GM23338 (cell line): ENCODE data around the gene NPLOC4. TPM values are rescaled to one million over a fixed set of nuclear protein-coding genes. Genes with fewer than 3 reads are reported as not detected.

Experiments
- ATAC-seq: fragments of 200-7000 bp; cut with Tn5 transposase; 3 replicates; pipeline ENCODE4 v1.9.1; 2020
- DNase-seq: peaks from one replicate; pipeline ENCODE4 v3.0.0-alpha.2; 2015; ENCODE audit warnings: low spot score
- H2AFZ ChIP-seq: fragments of 200-600 bp; sonication (generic); 2 replicates; pipeline ENCODE4 v1.8.0; 2016; ENCODE audit warnings: antibody characterized with exemption, mild to moderate bottlenecking, moderate library complexity
- H3F3A ChIP-seq: fragments of 200-600 bp; sonication (generic); replicated peaks from 2 replicates; pipeline ENCODE4 v1.8.0; 2017; ENCODE audit warnings: antibody characterized with exemption, mixed run types, low read depth
- H3K27ac ChIP-seq: fragments of 200-600 bp; sonication (generic); 2 replicates; pipeline ENCODE4 v1.6.1; 2016; ENCODE audit warnings: low read depth
- H3K27me3 ChIP-seq: fragments of 200-600 bp; sonication (generic); 2 replicates; pipeline ENCODE4 v1.8.0; 2016; ENCODE audit warnings: mild to moderate bottlenecking, mixed run types, moderate library complexity; ENCODE audit not compliant: insufficient read depth
- H3K36me3 ChIP-seq: fragments of 200-600 bp; sonication (generic); 2 replicates; pipeline ENCODE4 v1.8.0; 2016; ENCODE audit warnings: mild to moderate bottlenecking; ENCODE audit not compliant: insufficient read depth
- H3K4me1 ChIP-seq: fragments of 200-600 bp; sonication (generic); 2 replicates; pipeline ENCODE4 v1.8.0; 2016; ENCODE audit warnings: mild to moderate bottlenecking, moderate library complexity; ENCODE audit not compliant: insufficient read depth
- H3K4me2 ChIP-seq: fragments of 200-600 bp; sonication (generic); 2 replicates; pipeline ENCODE4 v1.7.1; 2017; ENCODE audit warnings: mixed run types
- H3K4me3 ChIP-seq: fragments of 200-600 bp; sonication (generic); 2 replicates; pipeline ENCODE4 v1.6.1; 2016; ENCODE audit warnings: mixed run types
- H3K79me2 ChIP-seq: fragments of 200-600 bp; sonication (generic); replicated peaks from 2 replicates; pipeline ENCODE4 v1.8.0; 2017; ENCODE audit warnings: mild to moderate bottlenecking; ENCODE audit not compliant: insufficient read depth
- H3K9me2 ChIP-seq: fragments of 200-600 bp; sonication (generic); 2 replicates; pipeline ENCODE4 v1.8.0; 2017; ENCODE audit not compliant: insufficient read depth
- H4K20me1 ChIP-seq: fragments of 200-600 bp; sonication (generic); replicated peaks from 2 replicates; pipeline ENCODE4 v1.8.0; 2017; ENCODE audit warnings: mild to moderate bottlenecking; ENCODE audit not compliant: insufficient read depth
- H3K27ac Mint-ChIP-seq: 2 replicates; pipeline ENCODE4 v1.8.0; 2020; ENCODE audit warnings: inconsistent platforms, mild to moderate bottlenecking, moderate library complexity, mixed read lengths
- H3K27me3 Mint-ChIP-seq: 3 replicates; pipeline ENCODE4 v1.8.0; 2022; ENCODE audit warnings: low read depth, mild to moderate bottlenecking, moderate library complexity, mixed read lengths, inconsistent platforms; ENCODE audit not compliant: insufficient read depth, poor library complexity
- H3K36me3 Mint-ChIP-seq: 3 replicates; pipeline ENCODE4 v1.8.0; 2021; ENCODE audit warnings: low read depth, mild to moderate bottlenecking, inconsistent platforms, moderate library complexity, mixed read lengths
- H3K4me1 Mint-ChIP-seq: 3 replicates; pipeline ENCODE4 v1.8.0; 2020; ENCODE audit warnings: mild to moderate bottlenecking, inconsistent platforms, mixed read lengths
- H3K4me3 Mint-ChIP-seq: 3 replicates; pipeline ENCODE4 v1.8.0; 2021; ENCODE audit warnings: moderate library complexity, mild to moderate bottlenecking, inconsistent platforms, mixed read lengths
- H3K9me3 Mint-ChIP-seq: 3 replicates; pipeline ENCODE4 v1.8.0; 2020; ENCODE audit warnings: moderate library complexity, mild to moderate bottlenecking, inconsistent platforms, mixed read lengths
- CTCF ChIP-seq, 2 experiments: fragments of 200-600 bp in 1 of 2; sonication (generic) in 1 of 2; conservative IDR thresholded peaks; 2 replicates each; pipeline versions ENCODE4 v1.5.1 to v1.6.1; 2016 to 2017; ENCODE audit warnings: antibody characterized with exemption in 2 of 2, low read depth in 2 of 2, mild to moderate bottlenecking in 2 of 2, moderate library complexity in 1 of 2
- ETS1 ChIP-seq: IDR thresholded peaks from 2 replicates; pipeline ENCODE4 v1.6.1; 2016; ENCODE audit warnings: antibody characterized with exemption
- EZH2phosphoT487 ChIP-seq: fragments of 200-600 bp; sonication (generic); IDR thresholded peaks from one replicate; pipeline ENCODE4 v1.8.1; 2018; ENCODE audit warnings: antibody characterized with exemption; ENCODE audit not compliant: unreplicated experiment
- JUNB ChIP-seq: IDR thresholded peaks from one replicate; pipeline ENCODE4 v1.6.1; 2016; ENCODE audit warnings: antibody characterized with exemption; ENCODE audit not compliant: unreplicated experiment
- NANOG ChIP-seq: IDR thresholded peaks from 2 replicates; pipeline ENCODE4 v1.6.1; 2016; ENCODE audit warnings: antibody characterized with exemption, borderline replicate concordance
- POLR2AphosphoS5 ChIP-seq: IDR thresholded peaks from 2 replicates; pipeline ENCODE4 v1.6.1; 2016; ENCODE audit warnings: antibody characterized with exemption, low read depth
- REST ChIP-seq: IDR thresholded peaks from one replicate; pipeline ENCODE4 v1.6.1; 2018; ENCODE audit warnings: antibody characterized with exemption; ENCODE audit not compliant: unreplicated experiment
- ZNF114 ChIP-seq: fragments of 250-450 bp; sonication (Bioruptor Pico); IDR thresholded peaks from 2 replicates; pipeline ENCODE4 v1.5.0; 2020; ENCODE audit warnings: mild to moderate bottlenecking, moderate library complexity
- polyA plus RNA-seq: library from polyadenylated mRNA; unstranded; fragments of >200 nt; fragmentation: Nextera tagmentation; extraction: Ambion mirVana; gene quantifications from 2 replicates; pipeline ENCODE4 v1.2.1, GENCODE V29; 2016
- total RNA-seq: library from RNA; depleted of rRNA; stranded (reverse); fragments of >200 nt; shearing (Covaris generic); gene quantifications from 2 replicates; pipeline ENCODE4 v1.2.3, GENCODE V29; 2014
- TF ChIP-seq, protein P1 (sequence below): fragments of 250-450 bp; sonication (Bioruptor Pico); IDR thresholded peaks from 2 replicates; pipeline ENCODE4 v1.5.0; 2020; ENCODE audit warnings: mild to moderate bottlenecking, moderate library complexity

NPLOC4 gene
- total and polyA plus RNA-seq, 2 experiments from 2014 or later: 24.1 to 79.1 TPM

- TF ChIP-seq, protein P1, sequence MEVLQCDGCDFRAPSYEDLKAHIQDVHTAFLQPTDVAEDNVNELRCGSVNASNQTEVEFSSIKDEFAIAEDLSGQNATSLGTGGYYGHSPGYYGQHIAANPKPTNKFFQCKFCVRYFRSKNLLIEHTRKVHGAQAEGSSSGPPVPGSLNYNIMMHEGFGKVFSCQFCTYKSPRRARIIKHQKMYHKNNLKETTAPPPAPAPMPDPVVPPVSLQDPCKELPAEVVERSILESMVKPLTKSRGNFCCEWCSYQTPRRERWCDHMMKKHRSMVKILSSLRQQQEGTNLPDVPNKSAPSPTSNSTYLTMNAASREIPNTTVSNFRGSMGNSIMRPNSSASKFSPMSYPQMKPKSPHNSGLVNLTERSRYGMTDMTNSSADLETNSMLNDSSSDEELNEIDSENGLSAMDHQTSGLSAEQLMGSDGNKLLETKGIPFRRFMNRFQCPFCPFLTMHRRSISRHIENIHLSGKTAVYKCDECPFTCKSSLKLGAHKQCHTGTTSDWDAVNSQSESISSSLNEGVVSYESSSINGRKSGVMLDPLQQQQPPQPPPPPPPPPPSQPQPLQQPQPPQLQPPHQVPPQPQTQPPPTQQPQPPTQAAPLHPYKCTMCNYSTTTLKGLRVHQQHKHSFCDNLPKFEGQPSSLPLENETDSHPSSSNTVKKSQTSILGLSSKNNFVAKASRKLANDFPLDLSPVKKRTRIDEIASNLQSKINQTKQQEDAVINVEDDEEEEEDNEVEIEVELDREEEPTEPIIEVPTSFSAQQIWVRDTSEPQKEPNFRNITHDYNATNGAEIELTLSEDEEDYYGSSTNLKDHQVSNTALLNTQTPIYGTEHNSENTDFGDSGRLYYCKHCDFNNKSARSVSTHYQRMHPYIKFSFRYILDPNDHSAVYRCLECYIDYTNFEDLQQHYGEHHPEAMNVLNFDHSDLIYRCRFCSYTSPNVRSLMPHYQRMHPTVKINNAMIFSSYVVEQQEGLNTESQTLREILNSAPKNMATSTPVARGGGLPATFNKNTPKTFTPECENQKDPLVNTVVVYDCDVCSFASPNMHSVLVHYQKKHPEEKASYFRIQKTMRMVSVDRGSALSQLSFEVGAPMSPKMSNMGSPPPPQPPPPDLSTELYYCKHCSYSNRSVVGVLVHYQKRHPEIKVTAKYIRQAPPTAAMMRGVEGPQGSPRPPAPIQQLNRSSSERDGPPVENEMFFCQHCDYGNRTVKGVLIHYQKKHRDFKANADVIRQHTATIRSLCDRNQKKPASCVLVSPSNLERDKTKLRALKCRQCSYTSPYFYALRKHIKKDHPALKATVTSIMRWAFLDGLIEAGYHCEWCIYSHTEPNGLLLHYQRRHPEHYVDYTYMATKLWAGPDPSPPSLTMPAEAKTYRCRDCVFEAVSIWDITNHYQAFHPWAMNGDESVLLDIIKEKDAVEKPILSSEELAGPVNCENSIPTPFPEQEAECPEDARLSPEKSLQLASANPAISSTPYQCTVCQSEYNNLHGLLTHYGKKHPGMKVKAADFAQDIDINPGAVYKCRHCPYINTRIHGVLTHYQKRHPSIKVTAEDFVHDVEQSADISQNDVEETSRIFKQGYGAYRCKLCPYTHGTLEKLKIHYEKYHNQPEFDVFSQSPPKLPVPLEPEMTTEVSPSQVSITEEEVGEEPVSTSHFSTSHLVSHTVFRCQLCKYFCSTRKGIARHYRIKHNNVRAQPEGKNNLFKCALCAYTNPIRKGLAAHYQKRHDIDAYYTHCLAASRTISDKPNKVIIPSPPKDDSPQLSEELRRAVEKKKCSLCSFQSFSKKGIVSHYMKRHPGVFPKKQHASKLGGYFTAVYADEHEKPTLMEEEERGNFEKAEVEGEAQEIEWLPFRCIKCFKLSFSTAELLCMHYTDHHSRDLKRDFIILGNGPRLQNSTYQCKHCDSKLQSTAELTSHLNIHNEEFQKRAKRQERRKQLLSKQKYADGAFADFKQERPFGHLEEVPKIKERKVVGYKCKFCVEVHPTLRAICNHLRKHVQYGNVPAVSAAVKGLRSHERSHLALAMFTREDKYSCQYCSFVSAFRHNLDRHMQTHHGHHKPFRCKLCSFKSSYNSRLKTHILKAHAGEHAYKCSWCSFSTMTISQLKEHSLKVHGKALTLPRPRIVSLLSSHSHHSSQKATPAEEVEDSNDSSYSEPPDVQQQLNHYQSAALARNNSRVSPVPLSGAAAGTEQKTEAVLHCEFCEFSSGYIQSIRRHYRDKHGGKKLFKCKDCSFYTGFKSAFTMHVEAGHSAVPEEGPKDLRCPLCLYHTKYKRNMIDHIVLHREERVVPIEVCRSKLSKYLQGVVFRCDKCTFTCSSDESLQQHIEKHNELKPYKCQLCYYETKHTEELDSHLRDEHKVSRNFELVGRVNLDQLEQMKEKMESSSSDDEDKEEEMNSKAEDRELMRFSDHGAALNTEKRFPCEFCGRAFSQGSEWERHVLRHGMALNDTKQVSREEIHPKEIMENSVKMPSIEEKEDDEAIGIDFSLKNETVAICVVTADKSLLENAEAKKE (CRISPR knock-in tag): no peak
- TF ChIP-seq POLR2AphosphoS5 (no peak), NANOG (no peak), ZNF114 (CRISPR knock-in tag) (no peak)
Observed at GRCh38 chr17:81630274-81630673, 6.6 kb downstream of the NPLOC4 start (continued).

DNA sequence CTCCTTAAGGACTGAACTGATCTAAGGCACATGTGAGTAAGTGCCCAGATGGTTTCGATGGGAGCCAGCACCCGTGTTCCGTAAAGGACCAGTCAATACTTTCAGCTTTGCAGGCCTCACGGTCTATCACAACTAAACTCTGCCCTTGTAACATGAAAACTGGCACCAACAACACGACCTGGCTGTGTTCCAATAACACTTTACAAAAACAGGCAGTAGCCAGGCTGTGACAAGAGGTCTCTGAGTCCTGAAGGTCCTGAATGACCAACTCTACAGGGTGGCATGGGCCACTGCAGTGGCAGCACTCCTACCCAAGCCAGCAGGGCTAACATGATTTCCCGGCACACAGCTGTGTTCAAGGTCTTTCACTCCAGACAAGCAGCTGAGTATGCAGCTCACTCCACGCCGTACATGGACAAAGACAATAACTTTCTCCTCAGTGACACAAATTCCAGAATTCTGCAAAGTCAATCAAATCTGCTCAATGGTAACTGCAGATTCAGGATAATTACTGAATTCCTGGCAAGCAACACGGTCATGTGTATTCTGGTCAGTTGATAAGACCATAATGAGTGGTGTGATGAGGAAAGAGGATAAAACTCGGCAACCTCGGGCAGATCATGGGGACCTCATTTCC lies 15.3 kb downstream of the NPLOC4 start:
- TF ChIP-seq NANOG: no peak
- no peak for TF ChIP-seq ETS1
- no peak for TF ChIP-seq POLR2AphosphoS5
- TF ChIP-seq JUNB: no peak
- TF ChIP-seq CTCF (conservative IDR thresholded peaks at IDR 0.05; ENCODE audit: low read depth in 2 of 2): no peak
- no peak for TF ChIP-seq REST
- TF ChIP-seq EZH2phosphoT487: no peak
- peaks cover 38% of the 10 kb centered on the region for H3K79me2 ChIP-seq
- no peak overlapping the region for H3K4me2 ChIP-seq
- H3K36me3 ChIP-seq: peaks cover 56% of the 10 kb centered on the region
- H4K20me1 ChIP-seq: peaks cover 16% of the 10 kb centered on the region
- H3F3A ChIP-seq: peaks cover 5% of the 10 kb centered on the region; the same call in 1 of the 2 replicates
- Mint-ChIP-seq H3K9me3 (peaks cover 11% of the 10 kb centered on the region; the same call in 2 of the 3 replicates), H3K36me3 (peaks cover 94% of the 10 kb centered on the region), H3K27me3 (peaks cover 9% of the 10 kb centered on the region), H3K27ac (no peak overlapping the region), H3K4me3 (no peak overlapping the region), H3K4me1 (no peaks in the 10 kb centered on the region)
- no peak overlapping the region for H2AFZ ChIP-seq
- no peak overlapping the region for H3K4me3 ChIP-seq
- H3K27me3 ChIP-seq: no peaks in the 10 kb centered on the region
- H3K27ac ChIP-seq: no peak overlapping the region
- no peaks in the 10 kb centered on the region for H3K4me1 ChIP-seq
- no peaks in the 10 kb centered on the region for H3K9me2 ChIP-seq
- ATAC-seq (no peak), DNase-seq (no peak)
